Heart right ventricle (tissue), 16 donors: ENCODE measurements around the gene NR3C1. TPM values are rescaled to one million over a fixed set of nuclear protein-coding genes. Genes with fewer than 3 reads are reported as not detected.

ENCODE experiments used
- ATAC-seq, 8 donors: fragments of 200-7000 bp; cut with Tn5 transposase; one replicate each; pipeline ENCODE4 v1.9.1; 2020; ENCODE audit warnings: mild to moderate bottlenecking in 8 of 8, moderate library complexity in 8 of 8, moderate number of reproducible peaks in 1 of 8
- DNase-seq, 2 donors: peaks; one replicate each; pipeline ENCODE4 v3.0.0-alpha.2; 2020
- H3K27ac ChIP-seq, 10 donors: fragments of 200-600 bp; sonication (generic) in 2 of 10; one replicate each; pipeline versions ENCODE4 v1.5.0 to v1.8.0; 2020 to 2022; ENCODE audit warnings: mild to moderate bottlenecking in 3 of 10
- H3K27me3 ChIP-seq, 7 donors: fragments of 200-600 bp; one replicate each; pipeline ENCODE4 v1.8.0; 2021 to 2022; ENCODE audit warnings: mild to moderate bottlenecking in 2 of 7
- H3K36me3 ChIP-seq, 9 donors: fragments of 200-600 bp; sonication (generic) in 1 of 9; one replicate each; pipeline versions ENCODE4 v1.5.0 to v1.8.0; 2020 to 2022; ENCODE audit warnings: mild to moderate bottlenecking in 2 of 9
- H3K4me1 ChIP-seq, 9 donors: fragments of 200-600 bp; sonication (generic) in 1 of 9; one replicate each; pipeline versions ENCODE4 v1.5.0 to v1.8.0; 2020 to 2022; ENCODE audit warnings: mild to moderate bottlenecking in 4 of 9
- H3K4me3 ChIP-seq, 10 donors: fragments of 200-600 bp; sonication (generic) in 2 of 10; one replicate each; pipeline versions ENCODE4 v1.5.0 to v1.8.0; 2020 to 2022; ENCODE audit warnings: mild to moderate bottlenecking in 7 of 10, moderate library complexity in 2 of 10
- H3K9me3 ChIP-seq, 11 donors: fragments of 200-600 bp in 10 of 11; sonication (generic) in 2 of 11; one replicate each; pipeline versions ENCODE4 v1.5.0 to v1.8.0; 2013 to 2022; ENCODE audit warnings: mild to moderate bottlenecking in 2 of 11, control low read depth in 1 of 11, moderate library complexity in 1 of 11
- WGBS, 2 donors: extraction: QIAGEN DNeasy Blood & Tissue Kit; methylation state at CpG; one replicate each; pipeline ENCODE4 v1.1.7; 2013; ENCODE audit warnings: inconsistent platforms in 1 of 2; 5-methylcytosine and 5-hydroxymethylcytosine counted together
- intact Hi-C, 10 donors: fragments of 100-400 bp; cut with DNase I; formaldehyde crosslinking; loops; one replicate each; pipeline versions ENCODE4 v1.11.1 to v1.14.2; 2022
- polyA plus RNA-seq, 2 donors: library from polyadenylated mRNA; stranded (reverse); fragments of 200-250 nt; gene quantifications; one replicate each; pipeline ENCODE4 v1.2.3, GENCODE V29; 2013
- total RNA-seq, 10 donors: library from RNA; stranded (reverse); fragmentation: NEBNext Ultra II Directional in 3 of 10; extraction: Animal tissue kit (Norgen Biotek cat#: 25700) in 3 of 10; gene quantifications; one replicate each; pipeline versions ENCODE4 v1.2.1 to v1.2.4, GENCODE V29; 2021 to 2023
- TF ChIP-seq, protein P1 (sequence below), 9 donors: fragments of 200-600 bp; sonication (generic) in 2 of 9; IDR thresholded peaks; one replicate each; pipeline versions ENCODE4 v1.5.0 to v1.8.0; 2021 to 2022; ENCODE audit warnings: antibody characterized with exemption in 9 of 9, mild to moderate bottlenecking in 5 of 9, moderate library complexity in 1 of 9
- donor health status: Arrhythmogenic right ventricular cardiomyopathy.
- donor health status: ischemic (EF 13 %, LVEDD 7.1; RV severe dilation, severe dysfunction).
- donor health status: healthy with polysubstance abuse.
- donor health status: DM: no; HTN: yes; CAD: no.
- donor health status: DM: no; HTN: no; CAD: no.
- donor health status: ischemic (EF 25% LVEDD 6.9; RV normal size, moderate dysfunction).
- donor health status: ischemic (EF 25% LVEDD 5.7; RV mildly dilated, moderate dysfunction).
- donor health status: healthy.
- donor health status: DM: yes; HTN: yes; CAD: no.
- donor health status: Ischemic cardiomyopathy.
- donor health status: ischemic (EF 35%, LVEDD 5.7; RV mildly dilated, moderate dysfunction).
- donor health status: nonischemic (EF 11% LVEDD 7.7; RV severe dilation, severe dysfunction).
- donor health status: DM: yes; HTN: yes; CAD: no.
- donor health status: PGD.
- donor health status: ischemic (EF 29% LVEDD 5.4; RV normal size, mild dysfunction).
- donor health status: nonischemic (EF 23%, LVEDD 6.1; RV moderate dilation, normal function).

NR3C1 gene
- total and polyA plus RNA-seq, 12 donors = 11.0 to 62.3 (median 44.6) TPM

DNA sequence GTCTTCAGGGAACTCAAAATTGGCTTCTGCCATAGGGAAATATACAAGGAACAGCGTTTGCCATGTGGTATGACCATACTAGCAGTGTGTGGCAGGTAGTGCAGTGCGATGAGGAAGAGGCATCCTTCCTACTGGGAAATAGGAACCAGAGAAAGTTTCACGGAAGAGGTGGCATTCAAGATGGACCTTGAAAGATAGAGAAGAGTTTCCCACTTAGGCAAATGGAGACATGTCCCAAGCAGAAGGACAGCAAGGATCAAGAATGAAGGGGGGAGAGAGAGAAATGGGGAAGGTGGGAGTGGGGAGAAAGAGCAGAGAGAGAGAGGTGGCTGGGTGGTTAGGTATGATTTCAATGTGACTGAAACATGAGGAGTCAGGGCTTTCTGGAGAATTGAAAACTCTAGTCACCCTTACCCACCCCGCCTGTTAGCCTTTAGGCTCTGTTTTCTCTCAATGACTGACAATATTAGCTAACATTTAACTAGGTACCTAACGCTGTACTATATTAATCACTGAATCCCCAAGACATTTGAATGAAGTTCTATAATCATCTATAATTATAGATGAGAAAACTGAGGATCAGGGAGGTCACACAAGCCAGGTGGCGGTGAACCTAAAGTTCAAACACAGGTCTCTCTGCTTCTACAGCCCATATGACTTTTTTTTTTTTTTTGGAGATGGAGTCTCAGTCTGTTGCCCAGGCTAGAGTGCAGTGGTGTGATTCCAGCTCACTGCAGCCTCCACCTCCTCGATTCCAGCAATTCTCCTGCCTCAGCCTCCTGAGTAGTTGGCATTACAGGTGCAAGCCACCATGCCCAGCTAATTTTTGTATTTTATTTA lies 171.3 kb downstream of the NR3C1 start:
- 94 to 95% methylated on average over 7 of the region's 7 CpGs for WGBS, 2 donors
- H3K27ac ChIP-seq = no peak overlapping the region
- TF ChIP-seq, protein P1, sequence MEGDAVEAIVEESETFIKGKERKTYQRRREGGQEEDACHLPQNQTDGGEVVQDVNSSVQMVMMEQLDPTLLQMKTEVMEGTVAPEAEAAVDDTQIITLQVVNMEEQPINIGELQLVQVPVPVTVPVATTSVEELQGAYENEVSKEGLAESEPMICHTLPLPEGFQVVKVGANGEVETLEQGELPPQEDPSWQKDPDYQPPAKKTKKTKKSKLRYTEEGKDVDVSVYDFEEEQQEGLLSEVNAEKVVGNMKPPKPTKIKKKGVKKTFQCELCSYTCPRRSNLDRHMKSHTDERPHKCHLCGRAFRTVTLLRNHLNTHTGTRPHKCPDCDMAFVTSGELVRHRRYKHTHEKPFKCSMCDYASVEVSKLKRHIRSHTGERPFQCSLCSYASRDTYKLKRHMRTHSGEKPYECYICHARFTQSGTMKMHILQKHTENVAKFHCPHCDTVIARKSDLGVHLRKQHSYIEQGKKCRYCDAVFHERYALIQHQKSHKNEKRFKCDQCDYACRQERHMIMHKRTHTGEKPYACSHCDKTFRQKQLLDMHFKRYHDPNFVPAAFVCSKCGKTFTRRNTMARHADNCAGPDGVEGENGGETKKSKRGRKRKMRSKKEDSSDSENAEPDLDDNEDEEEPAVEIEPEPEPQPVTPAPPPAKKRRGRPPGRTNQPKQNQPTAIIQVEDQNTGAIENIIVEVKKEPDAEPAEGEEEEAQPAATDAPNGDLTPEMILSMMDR (IDR thresholded peaks at IDR 0.05) = no peak
- DNase-seq (no peak), ATAC-seq (no peak)
- H3K4me3 ChIP-seq = no peak overlapping the region
- no peaks in the 10 kb centered on the region for H3K27me3 ChIP-seq
- H3K36me3 ChIP-seq = no peaks in the 10 kb centered on the region
- H3K9me3 ChIP-seq = no peaks in the 10 kb centered on the region
- intact Hi-C loops = no loop called here
- H3K4me1 ChIP-seq = peaks cover 0 to 32% (median 16%) of the 10 kb centered on the region in 9 donors

DNA sequence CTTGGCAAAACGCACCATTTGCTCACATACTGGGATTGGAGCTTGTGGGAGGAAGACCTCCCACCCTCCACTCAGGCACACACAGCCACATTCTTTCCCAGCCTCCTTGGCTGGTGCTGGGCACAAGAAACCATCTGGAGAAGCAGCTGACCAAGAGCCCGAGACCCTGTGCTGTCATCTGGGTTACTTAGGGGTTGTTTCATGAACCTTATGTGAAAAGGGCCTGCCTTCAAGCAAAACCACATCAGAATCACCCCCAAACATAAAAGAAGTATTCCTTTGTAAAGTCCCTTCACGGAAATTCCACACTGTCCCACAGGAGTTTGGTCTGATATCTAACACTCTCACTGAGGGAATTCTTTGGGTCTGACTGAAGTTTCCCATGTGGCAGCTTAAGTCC lies 172.1 kb downstream of the NR3C1 start:
- Histone ChIP-seq H3K4me3 (no peak overlapping the region), H3K27me3 (no peaks in the 10 kb centered on the region), H3K9me3 (no peaks in the 10 kb centered on the region), H3K27ac (no peak overlapping the region), H3K4me1 (peaks cover 0 to 32% (median 16%) of the 10 kb centered on the region in 9 donors), H3K36me3 (no peaks in the 10 kb centered on the region)
- TF ChIP-seq, protein P1 (IDR thresholded peaks at IDR 0.05) = no peak
- 63 to 67% methylated on average over 3 of the region's 3 CpGs for WGBS, 2 donors
- intact Hi-C loops = no loop called here
- no peak for ATAC-seq
- DNase-seq = no peak

DNA sequence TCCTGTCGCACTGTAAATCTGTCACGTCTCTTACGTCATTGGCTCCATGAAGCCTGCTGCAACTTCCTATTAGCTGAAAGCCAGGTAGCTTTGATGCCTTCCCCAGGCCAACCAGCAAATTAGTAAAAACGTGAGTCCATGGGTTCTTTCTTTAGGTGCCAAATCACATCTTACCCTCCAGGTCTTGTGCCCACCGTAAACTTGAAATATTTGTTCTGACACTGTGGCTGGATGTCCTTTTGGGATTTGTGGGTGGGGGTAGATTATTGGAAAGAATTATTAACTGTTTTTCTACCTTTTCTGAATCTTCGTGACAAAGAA lies 172.8 kb downstream of the NR3C1 start:
- H3K27me3 ChIP-seq = no peaks in the 10 kb centered on the region
- H3K27ac ChIP-seq = no peak overlapping the region
- no peak overlapping the region for H3K4me3 ChIP-seq
- no peak for ATAC-seq
- H3K4me1 ChIP-seq = peaks cover 0 to 32% (median 16%) of the 10 kb centered on the region in 9 donors
- TF ChIP-seq, protein P1 (IDR thresholded peaks at IDR 0.05) = no peak
- no peak for DNase-seq
- intact Hi-C loops = no loop called here
- H3K9me3 ChIP-seq = no peaks in the 10 kb centered on the region
- WGBS, 2 donors = 88% methylated on average over 6 of the region's 6 CpGs
- H3K36me3 ChIP-seq = no peaks in the 10 kb centered on the region

DNA sequence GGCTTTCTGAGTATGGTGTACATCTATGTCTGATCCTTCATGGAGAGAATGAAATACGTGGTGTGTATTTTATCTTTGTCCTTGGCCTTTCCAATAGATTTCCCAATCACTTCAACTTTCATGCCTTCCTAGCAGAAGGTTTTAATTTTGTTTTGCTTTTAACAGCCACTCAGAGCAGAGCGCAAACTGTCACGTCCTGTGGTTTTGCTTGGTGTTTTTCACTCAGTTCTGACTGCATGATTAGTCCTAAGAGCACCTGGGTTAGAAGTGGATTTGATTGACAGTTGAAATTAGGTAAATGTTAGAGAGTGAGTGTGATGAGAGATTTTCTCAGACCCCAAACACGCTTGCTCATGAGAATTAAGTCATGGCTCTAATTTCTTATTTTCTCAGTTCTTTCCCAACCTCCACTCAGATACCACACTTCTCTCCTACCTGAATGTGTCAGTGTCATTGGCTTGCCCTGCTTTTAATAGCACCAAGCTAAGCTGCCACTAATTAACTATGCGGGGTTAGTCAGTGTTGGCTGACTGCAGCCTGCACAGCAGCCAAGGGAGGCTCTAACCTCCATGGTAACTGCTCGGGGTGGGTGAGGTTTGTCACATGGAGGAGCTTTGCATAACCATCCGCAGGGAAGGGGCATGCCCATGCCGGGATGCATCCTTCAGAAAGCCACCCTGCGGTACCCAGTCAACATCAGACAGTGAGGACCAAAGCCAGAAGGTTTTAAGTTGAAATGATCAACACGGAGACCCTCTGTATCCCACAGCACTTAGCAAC lies 173.4 kb downstream of the NR3C1 start:
- no peak overlapping the region for H3K4me3 ChIP-seq
- DNase-seq = no peak
- peaks cover 0 to 32% (median 16%) of the 10 kb centered on the region in 9 donors for H3K4me1 ChIP-seq
- 65% methylated on average over 10 of the region's 10 CpGs for WGBS, 2 donors
- peak overlapping the region in 1 of 10 donors; percentile 60 for H3K27ac ChIP-seq
- TF ChIP-seq, protein P1 (IDR thresholded peaks at IDR 0.05) = no peak
- no peaks in the 10 kb centered on the region for H3K27me3 ChIP-seq
- intact Hi-C loops = loop anchor here in 1 of 10 donors (5.0 kb wide), 1 partner anchor 82 kb away; no protein-coding TSS in a partner anchor
- H3K36me3 ChIP-seq = peaks cover 0 to 4% (median 0%) of the 10 kb centered on the region in 9 donors
- peak in 7 of 8 donors; percentile 62 to 88 (median 78) for ATAC-seq
- no peaks in the 10 kb centered on the region for H3K9me3 ChIP-seq
